PC-9 (cell line): ENCODE data around the gene TAS2R1. TPM values are rescaled to one million over a fixed set of nuclear protein-coding genes. Genes with fewer than 3 reads are reported as not detected.

Source experiments
- BruUV-seq: library from RNA; stranded (reverse); fragments of 400-500 nt; replicated peaks from 2 replicates; lab custom pipeline; 2021; lab: Mats Ljungman, UMichigan
- CTCF ChIA-PET: fragments of 300-600 bp; sonication (Branson Sonifier 250); formaldehyde crosslinking; loops from one replicate; lab custom pipeline; 2022; ENCODE audit warnings: antibody characterized with exemption; lab: Charles Lee
- POLR2A ChIA-PET: fragments of 300-600 bp; sonication (Branson Sonifier 250); formaldehyde crosslinking; loops from one replicate; lab custom pipeline; 2022; ENCODE audit warnings: antibody characterized with exemption; ENCODE audit not compliant: unreplicated experiment; lab: Charles Lee
- DNase-seq, 2 experiments: peaks; one replicate each; pipeline versions ENCODE4 v3.0.0 to v3.0.0-alpha.2; 2015 to 2022; ENCODE audit warnings: mixed read lengths in 1 of 2
- H2AFZ ChIP-seq: fragments of 200-600 bp; sonication (generic); 2 replicates; pipeline ENCODE4 v1.8.1; 2017; ENCODE audit warnings: antibody characterized with exemption
- H3F3A ChIP-seq: fragments of 200-600 bp; sonication (generic); 2 replicates; pipeline ENCODE4 v1.8.1; 2017; ENCODE audit warnings: antibody characterized with exemption, mild to moderate bottlenecking, low read depth; ENCODE audit not compliant: insufficient read depth
- H3K27ac ChIP-seq: fragments of 200-600 bp; sonication (generic); 2 replicates; pipeline ENCODE4 v1.6.1; 2016; ENCODE audit warnings: mixed run types
- H3K27me3 ChIP-seq: fragments of 200-600 bp; sonication (generic); 2 replicates; pipeline ENCODE4 v1.6.1; 2016; ENCODE audit warnings: low read depth, mixed run types; ENCODE audit not compliant: insufficient read depth
- H3K36me3 ChIP-seq: fragments of 200-600 bp; sonication (generic); 2 replicates; pipeline ENCODE4 v1.6.1; 2016; ENCODE audit warnings: low read depth, mixed run types
- H3K4me1 ChIP-seq: fragments of 200-600 bp; sonication (generic); replicated peaks from 2 replicates; pipeline ENCODE4 v1.6.1; 2016; ENCODE audit warnings: mixed run types; ENCODE audit not compliant: insufficient read depth
- H3K4me2 ChIP-seq: fragments of 200-600 bp; sonication (generic); 2 replicates; pipeline ENCODE4 v1.6.1; 2017; ENCODE audit warnings: mixed run types
- H3K4me3 ChIP-seq: fragments of 200-600 bp; sonication (generic); 2 replicates; pipeline ENCODE4 v1.6.1; 2016; ENCODE audit warnings: mixed run types
- H3K79me2 ChIP-seq: fragments of 200-600 bp; sonication (generic); 2 replicates; pipeline ENCODE4 v1.6.1; 2017; ENCODE audit warnings: low read depth, mixed run types
- H3K9me2 ChIP-seq: fragments of 200-600 bp; sonication (generic); 2 replicates; pipeline ENCODE4 v1.8.1; 2017; ENCODE audit warnings: mild to moderate bottlenecking; ENCODE audit not compliant: insufficient read depth
- H3K9me3 ChIP-seq: fragments of 200-600 bp; sonication (generic); 2 replicates; pipeline ENCODE4 v1.8.1; 2016; ENCODE audit warnings: low read depth; ENCODE audit not compliant: insufficient read depth
- H4K20me1 ChIP-seq: fragments of 200-600 bp; sonication (generic); 2 replicates; pipeline ENCODE4 v1.8.1; 2017; ENCODE audit not compliant: insufficient read depth
- CTCF ChIP-seq: fragments of 200-600 bp; sonication (generic); conservative IDR thresholded peaks from 2 replicates; pipeline ENCODE4 v1.6.1; 2017; ENCODE audit warnings: mixed run types, antibody characterized with exemption, mild to moderate bottlenecking, moderate library complexity
- EZH2 ChIP-seq: fragments of 200-600 bp; sonication (generic); IDR thresholded peaks from 2 replicates; pipeline ENCODE4 v1.8.0; 2017; ENCODE audit warnings: antibody characterized with exemption, low read depth
- intact Hi-C: fragments of 100-400 bp; cut with micrococcal nuclease; formaldehyde crosslinking; loops from one replicate; pipeline ENCODE4 v1.10.0; 2022; ENCODE audit not compliant: unreplicated experiment
- total RNA-seq: library from RNA; stranded (reverse); gene quantifications from 2 replicates; pipeline ENCODE4 v1.2.3, GENCODE V29; 2021

The TAS2R1 gene
- total RNA-seq, 1 experiment from 2014 or later, result not detected

- no peaks in the 10 kb centered on the region for H3F3A ChIP-seq
- H3K4me2 ChIP-seq, result no peak overlapping the region
- no TSS peak for BruUV-seq
- ChIA-PET CTCF (no interaction called here), POLR2A (no interaction called here)
- TF ChIP-seq CTCF (no peak), EZH2 (no peak)
- no peaks in the 10 kb centered on the region for H3K9me3 ChIP-seq
- H3K4me1 ChIP-seq, result no peaks in the 10 kb centered on the region
- H3K4me3 ChIP-seq, result no peak overlapping the region
- H3K9me2 ChIP-seq, result no peaks in the 10 kb centered on the region
- H3K36me3 ChIP-seq, result no peaks in the 10 kb centered on the region
- DNase-seq, result no peak
- no peak overlapping the region for H3K27ac ChIP-seq
- intact Hi-C loops, result no loop called here
- H3K27me3 ChIP-seq, result no peaks in the 10 kb centered on the region
- no peaks in the 10 kb centered on the region for H3K79me2 ChIP-seq
- no peaks in the 10 kb centered on the region for H4K20me1 ChIP-seq
- H2AFZ ChIP-seq, result no peak overlapping the region
These were observed 16.7 kb upstream of the TAS2R1 start for GRCh38 chr5:9646843-9647242.

GRCh38 chr5:9644630-9645029, 14.5 kb upstream of the TAS2R1 start:
- Histone ChIP-seq H3K4me1 (no peaks in the 10 kb centered on the region), H3K4me3 (no peak overlapping the region), H3K9me3 (no peaks in the 10 kb centered on the region), H3K4me2 (no peak overlapping the region), H3K79me2 (no peaks in the 10 kb centered on the region), H4K20me1 (no peaks in the 10 kb centered on the region), H3F3A (no peaks in the 10 kb centered on the region), H3K36me3 (no peaks in the 10 kb centered on the region), H2AFZ (no peak overlapping the region), H3K27ac (no peak overlapping the region), H3K27me3 (no peaks in the 10 kb centered on the region), H3K9me2 (no peaks in the 10 kb centered on the region)
- TF ChIP-seq EZH2 (no peak), CTCF (no peak)
- intact Hi-C loops, result no loop called here
- ChIA-PET POLR2A (no interaction called here), CTCF (no interaction called here)
- no TSS peak for BruUV-seq
- peak in 1 of 2 experiments; percentile 57 for DNase-seq

- no peak overlapping the region for H3K27ac ChIP-seq
- CTCF ChIA-PET, result no interaction called here
- intact Hi-C loops, result no loop called here
- H4K20me1 ChIP-seq, result no peaks in the 10 kb centered on the region
- POLR2A ChIA-PET, result no interaction called here
- H3K4me1 ChIP-seq, result no peaks in the 10 kb centered on the region
- H2AFZ ChIP-seq, result no peak overlapping the region
- H3K4me2 ChIP-seq, result no peak overlapping the region
- no peak for TF ChIP-seq CTCF
- no peak for TF ChIP-seq EZH2
- no peak for DNase-seq
- H3K36me3 ChIP-seq, result no peaks in the 10 kb centered on the region
- no peaks in the 10 kb centered on the region for H3K27me3 ChIP-seq
- BruUV-seq, result no TSS peak
- no peak overlapping the region for H3K4me3 ChIP-seq
- H3K9me2 ChIP-seq, result no peaks in the 10 kb centered on the region
- no peaks in the 10 kb centered on the region for H3K79me2 ChIP-seq
- no peaks in the 10 kb centered on the region for H3K9me3 ChIP-seq
- H3F3A ChIP-seq, result no peaks in the 10 kb centered on the region
These were observed 12.5 kb upstream of the TAS2R1 start for GRCh38 chr5:9642621-9643020.
